ENCODE measurements around the gene SLC22A5.
"Not testable (repeated sequence)": the region's sequence is repeated elsewhere in the genome, so short reads cannot be mapped to it uniquely, and the experiment has no call there.

Gene SLC22A5

GRCh38 chr5:132436936-132437335 lies 67.4 kb downstream of the SLC22A5 start:
- peaks cover 84% of the 10 kb centered on the region for H3K79me2 ChIP-seq (ENCODE audit: insufficient read depth, low read length)
- no peak overlapping the region for H2AFZ ChIP-seq (ENCODE audit: low read length)
- peak overlapping the region; percentile 51 for H3K4me2 ChIP-seq (ENCODE audit: low read depth, low read length, poor library complexity, severe bottlenecking)
- no peaks in the 10 kb centered on the region for H3K9me3 ChIP-seq (ENCODE audit: insufficient read depth, low read depth, low read length)
- H3K4me1 ChIP-seq (ENCODE audit: insufficient read depth, low read length, poor library complexity, severe bottlenecking): peaks cover 26% of the 10 kb centered on the region
- H4K20me1 ChIP-seq (ENCODE audit: insufficient read depth, low read length, poor library complexity, severe bottlenecking): no peaks in the 10 kb centered on the region
- H3K36me3 ChIP-seq (ENCODE audit: insufficient read depth, low read length): no peaks in the 10 kb centered on the region
- no peaks in the 10 kb centered on the region for H3F3A ChIP-seq (ENCODE audit: low read depth)
- no peak for TF ChIP-seq CTCF (conservative IDR thresholded peaks at IDR 0.05; ENCODE audit: low read length)
- no peak for TF ChIP-seq EZH2phosphoT487 (IDR thresholded peaks at IDR 0.05; ENCODE audit: borderline replicate concordance)
- no peak overlapping the region for H3K4me3 ChIP-seq (ENCODE audit: low read length, poor library complexity, severe bottlenecking)
- peak overlapping the region; percentile 30 for H3K9ac ChIP-seq (ENCODE audit: low read depth, low read length, poor library complexity, severe bottlenecking)
- H3K9me2 ChIP-seq (replicated peaks; ENCODE audit: low read depth, low read length): no peaks in the 10 kb centered on the region
- no peaks in the 10 kb centered on the region for H3K27me3 ChIP-seq (ENCODE audit: insufficient read depth, low read length, poor library complexity, severe bottlenecking)

GRCh38 chr5:132437604-132438266 lies 68.2 kb downstream of the SLC22A5 start:
- Histone ChIP-seq H3K9me2 (replicated peaks; ENCODE audit: low read depth, low read length) (no peaks in the 10 kb centered on the region), H3K27me3 (ENCODE audit: insufficient read depth, low read length, poor library complexity, severe bottlenecking) (no peaks in the 10 kb centered on the region), H3K9me3 (ENCODE audit: insufficient read depth, low read depth, low read length) (no peaks in the 10 kb centered on the region), H3K4me2 (ENCODE audit: low read depth, low read length, poor library complexity, severe bottlenecking) (peak overlapping the region; percentile 51), H3K36me3 (ENCODE audit: insufficient read depth, low read length) (no peaks in the 10 kb centered on the region), H2AFZ (ENCODE audit: low read length) (no peak overlapping the region), H3K4me1 (ENCODE audit: insufficient read depth, low read length, poor library complexity, severe bottlenecking) (peaks cover 26% of the 10 kb centered on the region), H3F3A (ENCODE audit: low read depth) (no peaks in the 10 kb centered on the region), H3K9ac (ENCODE audit: low read depth, low read length, poor library complexity, severe bottlenecking) (peak overlapping the region; percentile 30), H3K4me3 (ENCODE audit: low read length, poor library complexity, severe bottlenecking) (no peak overlapping the region), H3K79me2 (ENCODE audit: insufficient read depth, low read length) (peaks cover 82% of the 10 kb centered on the region), H4K20me1 (ENCODE audit: insufficient read depth, low read length, poor library complexity, severe bottlenecking) (no peaks in the 10 kb centered on the region)
- TF ChIP-seq CTCF (conservative IDR thresholded peaks at IDR 0.05; ENCODE audit: low read length) (no peak), EZH2phosphoT487 (IDR thresholded peaks at IDR 0.05; ENCODE audit: borderline replicate concordance) (no peak)

GRCh38 chr5:132438267-132438645 lies 68.7 kb downstream of the SLC22A5 start:
- not testable (repeated sequence) for H3K4me3 ChIP-seq (ENCODE audit: low read length, poor library complexity, severe bottlenecking); H4K20me1 ChIP-seq (ENCODE audit: insufficient read depth, low read length, poor library complexity, severe bottlenecking); H3K27me3 ChIP-seq (ENCODE audit: insufficient read depth, low read length, poor library complexity, severe bottlenecking); H3K9me3 ChIP-seq (ENCODE audit: insufficient read depth, low read depth, low read length); H3K9ac ChIP-seq (ENCODE audit: low read depth, low read length, poor library complexity, severe bottlenecking); H3K9me2 ChIP-seq (replicated peaks; ENCODE audit: low read depth, low read length); H3K36me3 ChIP-seq (ENCODE audit: insufficient read depth, low read length); H2AFZ ChIP-seq (ENCODE audit: low read length); H3F3A ChIP-seq (ENCODE audit: low read depth)
- H3K4me2 ChIP-seq (ENCODE audit: low read depth, low read length, poor library complexity, severe bottlenecking): peak overlapping the region; percentile 51
- H3K79me2 ChIP-seq (ENCODE audit: insufficient read depth, low read length): peaks cover 82% of the 10 kb centered on the region
- H3K4me1 ChIP-seq (ENCODE audit: insufficient read depth, low read length, poor library complexity, severe bottlenecking): peaks cover 26% of the 10 kb centered on the region

- no peak overlapping the region for H3K9ac ChIP-seq (ENCODE audit: low read depth, low read length, poor library complexity, severe bottlenecking)
- H3K9me2 ChIP-seq (replicated peaks; ENCODE audit: low read depth, low read length): no peaks in the 10 kb centered on the region
Observed at GRCh38 chr5:132438917-132439316, 69.4 kb downstream of the SLC22A5 start.

More at GRCh38 chr5:132438917-132439316, 69.4 kb downstream of the SLC22A5 start:
- Histone ChIP-seq H3K4me3 (ENCODE audit: low read length, poor library complexity, severe bottlenecking) (no peak overlapping the region), H3F3A (ENCODE audit: low read depth) (no peaks in the 10 kb centered on the region), H3K4me1 (ENCODE audit: insufficient read depth, low read length, poor library complexity, severe bottlenecking) (peaks cover 26% of the 10 kb centered on the region), H3K79me2 (ENCODE audit: insufficient read depth, low read length) (peaks cover 83% of the 10 kb centered on the region), H3K4me2 (ENCODE audit: low read depth, low read length, poor library complexity, severe bottlenecking) (no peak overlapping the region), H3K9me3 (ENCODE audit: insufficient read depth, low read depth, low read length) (no peaks in the 10 kb centered on the region), H2AFZ (ENCODE audit: low read length) (no peak overlapping the region), H3K27me3 (ENCODE audit: insufficient read depth, low read length, poor library complexity, severe bottlenecking) (no peaks in the 10 kb centered on the region), H4K20me1 (ENCODE audit: insufficient read depth, low read length, poor library complexity, severe bottlenecking) (no peaks in the 10 kb centered on the region), H3K36me3 (ENCODE audit: insufficient read depth, low read length) (no peaks in the 10 kb centered on the region)
- TF ChIP-seq CTCF (conservative IDR thresholded peaks at IDR 0.05; ENCODE audit: low read length) (peak; percentile 18), EZH2phosphoT487 (IDR thresholded peaks at IDR 0.05; ENCODE audit: borderline replicate concordance) (no peak)
